Activated CD4-positive, alpha-beta T cell treated with anti-CD3 and anti-CD28 coated beads, Interleukin-2, amount 50 U/mL, for 24 hours (primary cell): ENCODE data around the gene FBXW7.

Source experiments
- DNase-seq, 2 donors: peaks; one replicate each; pipeline ENCODE4 v3.0.0-alpha.2; 2020; ENCODE audit warnings: low read depth in 1 of 2, low spot score in 1 of 2

FBXW7 gene

GRCh38 chr4:152293527-152293926, 242.4 kb downstream of the FBXW7 start:
- no peak for DNase-seq

GRCh38 chr4:152290366-152290921, 245.4 kb downstream of the FBXW7 start:
- DNase-seq: no peak

DNA sequence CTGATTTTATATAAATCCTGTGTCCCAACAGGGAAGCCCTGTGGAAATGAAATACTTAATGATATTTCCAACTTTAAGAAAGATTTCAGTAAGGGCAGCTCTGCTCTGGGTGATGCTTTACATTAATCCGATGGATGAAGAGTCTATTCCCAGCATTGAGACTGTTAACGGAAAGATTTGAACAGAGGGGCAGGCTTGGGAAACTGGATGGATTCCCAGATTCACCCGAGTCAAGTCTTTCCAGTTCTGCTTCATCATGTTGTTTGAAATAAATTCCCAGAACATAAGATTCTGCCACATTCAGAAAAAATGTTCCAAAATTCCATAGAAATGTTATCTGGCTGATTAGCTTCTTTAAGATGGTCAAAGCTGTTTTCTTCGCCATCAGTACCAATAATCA, 246.0 kb downstream of the FBXW7 start:
- DNase-seq: no peak

DNA sequence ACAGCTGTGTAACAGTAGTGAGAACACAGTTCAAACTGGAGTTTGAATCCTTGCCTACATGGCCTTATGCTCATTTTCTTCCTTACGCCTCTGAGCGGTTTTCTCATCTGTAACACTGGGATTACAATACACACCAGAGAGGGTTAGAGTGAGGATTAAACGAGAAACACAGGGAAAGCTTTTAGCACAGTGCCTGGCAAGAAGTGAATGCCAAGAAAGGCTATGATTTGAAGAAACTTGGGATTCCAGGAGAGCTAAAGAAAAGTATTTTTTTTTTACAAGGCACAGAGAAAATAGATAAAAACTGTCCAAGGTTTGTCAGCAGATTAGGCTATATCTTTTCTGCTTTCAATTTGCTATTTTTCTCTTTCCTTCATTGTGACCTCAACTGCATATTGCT, 246.4 kb downstream of the FBXW7 start:
- no peak for DNase-seq

GRCh38 chr4:152283801-152284470, 252.0 kb downstream of the FBXW7 start:
- DNase-seq: no peak

GRCh38 chr4:152281822-152282221, 254.1 kb downstream of the FBXW7 start:
- no peak for DNase-seq

- DNase-seq: no peak
Observed at GRCh38 chr4:152281211-152281610, 254.7 kb downstream of the FBXW7 start.

- DNase-seq: no peak
Observed at GRCh38 chr4:152279234-152279566, 256.7 kb downstream of the FBXW7 start.

GRCh38 chr4:152278505-152279233, 257.2 kb downstream of the FBXW7 start:
- no peak for DNase-seq

GRCh38 chr4:152278172-152278504, 257.8 kb downstream of the FBXW7 start:
- DNase-seq: no peak

DNA sequence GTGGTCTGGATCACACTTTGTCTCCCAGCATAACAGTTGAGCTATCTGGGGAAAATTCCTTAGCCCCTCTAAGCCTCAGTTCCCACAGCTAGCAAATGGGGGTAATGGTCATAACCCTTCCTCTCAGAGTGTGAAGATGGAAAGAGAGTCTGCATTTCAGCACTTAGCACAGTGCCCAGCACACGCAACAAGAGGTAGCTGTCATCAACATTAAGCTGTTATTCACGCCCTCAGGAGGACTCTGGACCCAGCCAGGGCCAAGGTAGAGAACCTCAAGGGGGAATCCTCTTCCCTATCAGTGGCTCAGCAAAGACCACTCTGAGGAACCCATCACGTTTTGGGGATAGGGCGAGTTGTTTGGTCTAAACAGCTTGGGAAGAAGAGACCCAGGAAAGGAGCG, 258.6 kb downstream of the FBXW7 start:
- DNase-seq: no peak

GRCh38 chr4:152273343-152273742, 262.5 kb downstream of the FBXW7 start:
- no peak for DNase-seq
